Fibroblast of skin of right biceps (primary cell): ENCODE results near the gene GOLPH3.
"Not testable (repeated sequence)": the region's sequence is repeated elsewhere in the genome, so short reads cannot be mapped to it uniquely, and the experiment has no call there.

Experiments
- DNase-seq: peaks from one replicate; pipeline ENCODE4 v3.0.0-alpha.2; 2013

The GOLPH3 gene

DNA sequence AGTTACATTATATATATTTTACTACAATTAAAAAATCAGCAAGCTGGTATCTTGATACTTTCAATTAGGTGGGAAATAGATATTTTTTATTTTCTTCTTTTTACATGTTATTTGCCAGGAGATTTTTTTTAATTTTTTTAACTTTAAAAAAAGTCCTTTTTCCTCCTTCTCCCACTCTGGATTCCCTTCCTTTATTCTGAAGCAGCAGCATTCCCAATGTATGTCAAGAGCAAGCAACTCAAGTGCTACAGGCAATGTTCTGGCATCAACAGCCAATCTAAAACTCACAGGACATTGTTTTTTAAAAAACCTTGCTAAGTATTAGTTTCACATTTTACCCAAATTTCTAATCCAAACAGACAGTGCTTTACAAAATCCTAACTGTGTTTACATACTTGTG, 41.4 kb downstream of the GOLPH3 start:
- no peak for DNase-seq

GRCh38 chr5:32131604-32132003, 42.5 kb downstream of the GOLPH3 start:
- peak; percentile 9 for DNase-seq

DNA sequence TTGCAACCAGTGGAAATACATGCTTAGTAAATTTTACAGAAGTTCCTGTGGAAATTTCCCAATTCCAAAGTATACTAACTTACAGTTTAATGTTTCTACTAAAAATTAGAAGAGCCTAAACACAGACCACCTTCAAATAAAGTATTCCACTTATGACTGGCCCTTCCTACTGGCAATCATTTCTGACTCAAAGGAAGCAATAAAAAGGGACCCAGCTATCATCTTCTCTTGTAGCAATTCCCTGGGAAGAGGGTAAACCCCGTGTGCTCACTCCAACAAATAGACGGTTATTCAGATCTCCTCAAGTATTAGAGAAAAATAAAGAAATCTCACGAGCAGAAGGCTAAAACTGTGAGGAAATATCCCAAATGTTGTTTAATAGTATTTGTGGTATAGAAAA, 43.3 kb downstream of the GOLPH3 start:
- no peak for DNase-seq

GRCh38 chr5:32129074-32129598, 45.0 kb downstream of the GOLPH3 start:
- no peak for DNase-seq

DNA sequence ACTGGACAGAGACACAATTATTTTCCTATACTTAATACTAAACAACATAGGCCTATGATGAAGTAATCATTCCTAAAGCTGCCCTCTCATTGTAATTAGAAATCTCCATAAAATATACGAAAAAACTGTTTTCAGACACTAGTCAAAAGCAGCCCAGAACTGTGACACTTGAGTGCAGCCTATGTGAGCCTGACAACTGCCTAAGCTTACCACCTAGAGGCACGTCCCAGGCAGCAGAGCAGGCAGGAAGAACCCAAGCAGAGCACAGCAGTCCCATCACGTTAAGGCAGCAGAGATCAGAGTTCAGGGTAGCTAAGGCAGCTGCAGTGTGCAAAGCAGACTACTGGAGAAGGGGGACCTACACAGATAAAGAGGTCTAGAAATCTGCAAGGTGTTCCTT, 46.4 kb downstream of the GOLPH3 start:
- DNase-seq = no peak

GRCh38 chr5:32126691-32127090, 47.4 kb downstream of the GOLPH3 start:
- DNase-seq = no peak

DNA sequence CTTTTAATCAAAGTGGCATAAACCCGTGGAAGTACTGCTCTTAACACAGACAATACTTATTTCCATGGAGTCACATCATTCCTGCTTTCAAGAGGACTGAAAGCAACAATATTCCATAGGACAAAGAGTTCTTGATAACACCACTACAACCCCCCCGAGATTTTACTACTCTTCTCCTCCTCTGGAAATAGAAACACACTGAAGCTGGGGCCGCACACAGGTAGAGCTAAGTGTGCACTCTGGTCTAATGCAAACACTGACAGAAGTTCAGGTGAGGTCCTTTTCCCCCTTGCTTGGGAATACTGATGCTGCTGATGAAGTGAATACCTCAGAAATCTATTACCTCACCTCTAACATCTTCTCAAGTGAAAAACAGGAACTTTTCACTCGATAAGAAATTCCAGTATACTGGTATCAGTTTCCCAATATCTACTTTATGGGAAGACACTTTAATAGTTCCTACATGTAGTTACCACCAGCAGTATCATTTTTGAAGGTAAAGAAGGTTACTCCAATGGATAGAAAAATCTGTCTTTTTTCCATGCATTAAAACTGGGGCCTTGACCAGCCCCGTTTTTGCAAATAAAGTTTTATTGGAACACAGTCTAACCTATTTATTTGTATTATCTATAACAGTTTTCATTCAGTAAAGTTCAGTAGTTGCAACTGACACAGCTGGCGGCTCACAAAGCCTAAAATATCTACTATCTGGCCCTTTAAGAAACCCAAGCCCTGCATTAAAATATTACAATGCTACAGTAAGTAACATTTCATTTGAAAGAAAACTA, 50.0 kb downstream of the GOLPH3 start:
- DNase-seq = no peak

DNA sequence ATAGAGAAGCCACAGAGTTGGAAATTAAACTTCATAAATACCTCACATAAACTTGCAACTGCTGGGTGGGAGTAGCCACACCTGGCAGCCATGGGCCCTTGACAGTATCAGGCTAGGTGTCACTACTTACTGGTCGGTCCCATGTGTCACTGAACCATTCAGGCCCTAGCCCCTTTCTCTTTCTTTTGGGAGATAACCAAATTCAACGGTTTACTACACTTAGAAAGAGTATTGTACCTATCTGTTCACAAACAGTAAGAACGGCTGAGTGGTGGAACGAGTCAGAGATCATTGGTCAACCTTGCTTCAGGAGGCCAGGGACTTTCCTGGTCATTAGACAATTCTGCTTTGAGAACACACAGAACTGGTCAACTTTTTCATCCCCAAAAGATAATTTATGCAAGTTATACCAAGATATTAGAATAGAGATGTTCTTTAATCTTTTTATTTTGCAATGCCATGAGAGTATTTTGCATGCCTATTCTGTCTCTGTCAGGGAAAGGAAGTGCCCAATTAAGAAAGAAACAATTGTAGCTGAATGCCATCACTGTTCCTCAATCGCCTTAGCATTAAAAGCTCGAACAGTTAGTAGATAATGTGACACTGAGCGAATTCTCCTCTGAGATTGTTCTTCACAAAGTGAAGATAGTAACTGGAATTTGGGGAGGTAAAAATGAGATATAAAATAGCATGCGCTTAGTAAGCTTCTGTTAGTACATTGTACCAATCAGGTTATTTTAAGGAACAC, 50.9 kb downstream of the GOLPH3 start:
- DNase-seq = no peak

GRCh38 chr5:32118922-32119321, 55.2 kb downstream of the GOLPH3 start:
- not testable (repeated sequence) for DNase-seq

GRCh38 chr5:32116574-32117313, 57.4 kb downstream of the GOLPH3 start:
- peak; percentile 30 for DNase-seq

DNA sequence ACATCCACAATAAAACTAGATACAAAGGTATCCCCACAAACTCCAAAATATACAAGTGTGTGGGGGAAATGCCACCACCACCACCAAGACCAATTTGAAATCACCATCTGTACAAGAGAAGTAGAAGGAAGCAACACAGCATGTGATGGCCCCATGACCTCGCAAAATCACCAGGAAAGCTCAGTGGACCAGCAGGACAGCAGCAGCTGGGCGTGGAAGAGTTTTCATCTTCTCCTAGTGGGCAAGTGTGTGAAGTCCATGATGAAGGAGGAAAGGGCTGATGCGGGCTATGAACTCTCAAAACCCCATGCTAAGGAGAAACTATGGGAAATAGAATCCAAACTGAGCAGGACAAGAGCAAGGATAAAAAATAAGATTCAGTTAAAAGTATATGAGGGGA, 58.1 kb downstream of the GOLPH3 start:
- no peak for DNase-seq

- DNase-seq = no peak
Measured at GRCh38 chr5:32110111-32110696, 63.9 kb downstream of the GOLPH3 start.

- no peak for DNase-seq
Measured at GRCh38 chr5:32109236-32109635, 64.9 kb downstream of the GOLPH3 start.

DNA sequence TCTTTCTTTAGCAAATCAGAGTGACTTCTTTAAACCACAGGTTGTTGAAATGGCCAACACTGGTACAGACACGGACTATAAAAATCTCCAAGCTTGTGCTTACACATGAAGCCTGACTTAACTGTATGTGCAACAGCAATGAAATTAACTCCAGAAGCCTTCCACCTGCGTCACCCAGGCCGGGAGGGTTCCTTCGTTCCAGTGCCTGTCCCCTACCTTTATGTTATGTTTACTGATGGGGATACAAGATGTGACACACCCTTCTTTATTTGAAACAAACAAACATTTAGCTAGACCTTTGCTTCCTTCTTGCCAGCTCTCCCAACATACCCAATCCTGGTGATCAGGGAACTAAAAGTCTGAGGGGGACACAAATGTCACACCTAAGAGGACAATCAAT, 66.0 kb downstream of the GOLPH3 start:
- no peak for DNase-seq

DNA sequence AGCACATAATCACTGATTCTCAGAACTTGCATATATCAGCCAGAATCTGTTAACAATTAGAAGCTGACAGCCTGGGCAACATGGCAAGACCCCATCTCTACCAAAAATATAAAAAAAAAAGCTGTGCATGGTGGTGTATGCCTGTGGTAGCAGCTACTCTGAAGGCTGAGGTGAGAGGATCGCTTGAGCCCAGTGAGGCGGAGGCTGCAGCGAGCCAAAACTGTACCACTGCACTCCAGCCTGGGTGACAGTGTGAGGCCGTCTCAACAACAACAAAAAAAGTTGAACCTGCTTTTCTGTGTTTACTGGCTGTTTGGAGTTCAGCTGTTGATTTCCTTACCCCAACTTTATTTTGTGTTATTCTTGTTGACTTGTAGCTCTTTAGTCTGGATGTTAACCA, 66.8 kb downstream of the GOLPH3 start:
- no peak for DNase-seq

GRCh38 chr5:32103521-32103920, 70.6 kb downstream of the GOLPH3 start:
- DNase-seq = no peak

- no peak for DNase-seq
Measured at GRCh38 chr5:32102254-32102986, 71.7 kb downstream of the GOLPH3 start.

DNA sequence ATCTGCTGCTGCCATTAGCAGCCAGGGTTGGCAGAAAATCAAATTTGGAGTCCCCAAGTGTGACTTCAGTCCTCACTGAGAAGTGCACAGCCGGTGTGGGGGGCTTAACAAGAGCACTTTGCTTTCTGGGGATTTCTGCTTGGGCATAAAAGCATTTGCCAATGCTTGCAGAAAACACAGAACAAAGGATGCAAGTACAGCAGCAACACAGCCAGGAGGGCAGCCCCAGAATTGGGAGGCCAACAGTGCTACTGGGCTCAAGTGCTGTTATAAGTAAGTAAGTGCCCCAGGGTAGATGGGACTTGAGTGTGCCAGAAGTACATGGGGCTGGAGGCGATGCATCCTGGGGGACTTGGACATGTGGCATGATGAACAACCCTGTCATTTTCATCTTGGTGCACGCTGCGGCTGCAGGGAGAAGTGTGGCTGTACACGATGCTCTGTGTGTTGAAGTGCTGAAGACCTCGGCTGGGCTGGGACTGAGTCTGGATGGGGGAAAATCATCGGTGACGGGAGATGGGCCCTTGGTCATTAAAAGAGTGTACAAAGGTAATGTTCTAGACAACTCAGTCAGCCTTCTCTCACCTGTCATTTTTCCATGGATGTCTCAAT, 73.3 kb downstream of the GOLPH3 start:
- no peak for DNase-seq

DNA sequence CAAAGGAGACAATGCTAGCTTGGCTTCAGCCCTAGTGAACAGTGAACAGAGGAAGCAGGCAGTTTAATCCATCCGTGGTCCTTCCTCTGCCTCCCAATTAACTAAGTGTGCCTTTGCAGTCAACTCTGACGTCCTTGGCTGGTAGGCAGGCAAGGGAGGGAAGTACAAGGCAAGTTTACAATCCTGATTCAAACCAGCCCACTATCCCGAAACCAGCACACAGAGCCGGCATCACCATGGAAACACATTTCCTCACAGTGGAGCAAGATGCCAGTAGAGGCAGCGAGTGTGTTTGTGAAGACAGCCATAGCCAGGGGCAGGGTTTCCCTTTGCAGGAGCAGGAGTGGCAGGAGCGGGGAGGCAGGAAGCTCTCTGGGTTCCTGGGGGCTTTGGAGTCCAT, 73.9 kb downstream of the GOLPH3 start:
- no peak for DNase-seq

GRCh38 chr5:32099486-32100035, 74.6 kb downstream of the GOLPH3 start:
- no peak for DNase-seq

DNA sequence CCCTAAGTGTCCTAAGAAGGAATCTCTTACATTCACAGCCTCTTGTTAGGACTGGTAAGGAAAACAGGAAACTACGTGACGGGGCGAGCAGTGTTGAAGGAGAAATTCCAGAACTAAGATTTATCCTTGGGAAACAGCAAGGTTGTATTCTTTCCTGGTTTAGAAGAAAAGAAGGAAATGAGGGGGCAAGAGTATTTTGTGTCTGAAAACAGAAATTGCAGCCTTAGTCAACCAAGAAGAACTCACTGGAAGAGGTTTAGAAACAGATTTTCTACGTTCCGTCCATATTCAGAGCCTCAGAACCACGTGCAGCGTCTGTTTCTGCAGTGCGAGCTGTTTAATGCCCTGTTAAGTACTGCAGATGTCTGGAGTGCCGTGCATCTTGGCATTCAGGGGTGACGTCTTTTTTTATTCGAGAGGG, 75.2 kb downstream of the GOLPH3 start:
- no peak for DNase-seq

DNA sequence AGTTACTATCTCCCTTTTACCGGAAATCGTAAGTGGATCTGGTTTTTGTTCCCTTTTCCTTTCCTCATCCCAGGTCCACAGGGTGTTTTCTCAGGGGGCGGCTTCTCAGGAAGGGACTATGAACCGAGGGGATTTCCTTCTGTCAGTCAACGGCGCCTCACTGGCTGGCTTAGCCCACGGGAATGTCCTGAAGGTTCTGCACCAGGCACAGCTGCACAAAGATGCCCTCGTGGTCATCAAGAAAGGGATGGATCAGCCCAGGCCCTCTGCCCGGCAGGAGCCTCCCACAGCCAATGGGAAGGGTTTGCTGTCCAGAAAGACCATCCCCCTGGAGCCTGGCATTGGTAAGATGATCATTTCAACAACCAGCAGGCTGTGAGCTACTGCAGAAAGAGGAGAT, 75.8 kb downstream of the GOLPH3 start:
- DNase-seq = no peak
